HUES48 (cell line): Measurements from ENCODE around the gene RABL6.

Experiments
- H3K27ac ChIP-seq: one replicate; pipeline ENCODE4 v1.7.0; 2013; ENCODE audit warnings: low read depth, low read length, inconsistent platforms
- H3K27me3 ChIP-seq: 2 replicates; pipeline ENCODE4 v1.6.1; 2013; ENCODE audit warnings: mild to moderate bottlenecking, low read length; ENCODE audit not compliant: control insufficient read depth, insufficient read depth
- H3K36me3 ChIP-seq: 2 replicates; pipeline ENCODE4 v1.6.1; 2013; ENCODE audit warnings: low read length; ENCODE audit not compliant: control insufficient read depth, insufficient read depth
- H3K4me1 ChIP-seq: 2 replicates; pipeline ENCODE4 v1.6.1; 2013; ENCODE audit warnings: mild to moderate bottlenecking, low read length; ENCODE audit not compliant: control insufficient read depth, insufficient read depth
- H3K4me3 ChIP-seq: 2 replicates; pipeline ENCODE4 v1.5.1; 2013; ENCODE audit warnings: mild to moderate bottlenecking, low read depth, low read length
- H3K9ac ChIP-seq: 2 replicates; pipeline ENCODE4 v1.6.1; 2013; ENCODE audit warnings: mild to moderate bottlenecking, low read depth, low read length, moderate library complexity
- H3K9me3 ChIP-seq: 2 replicates; pipeline ENCODE4 v1.6.1; 2013; ENCODE audit warnings: low read length; ENCODE audit not compliant: control insufficient read depth, insufficient read depth

RABL6 gene

DNA sequence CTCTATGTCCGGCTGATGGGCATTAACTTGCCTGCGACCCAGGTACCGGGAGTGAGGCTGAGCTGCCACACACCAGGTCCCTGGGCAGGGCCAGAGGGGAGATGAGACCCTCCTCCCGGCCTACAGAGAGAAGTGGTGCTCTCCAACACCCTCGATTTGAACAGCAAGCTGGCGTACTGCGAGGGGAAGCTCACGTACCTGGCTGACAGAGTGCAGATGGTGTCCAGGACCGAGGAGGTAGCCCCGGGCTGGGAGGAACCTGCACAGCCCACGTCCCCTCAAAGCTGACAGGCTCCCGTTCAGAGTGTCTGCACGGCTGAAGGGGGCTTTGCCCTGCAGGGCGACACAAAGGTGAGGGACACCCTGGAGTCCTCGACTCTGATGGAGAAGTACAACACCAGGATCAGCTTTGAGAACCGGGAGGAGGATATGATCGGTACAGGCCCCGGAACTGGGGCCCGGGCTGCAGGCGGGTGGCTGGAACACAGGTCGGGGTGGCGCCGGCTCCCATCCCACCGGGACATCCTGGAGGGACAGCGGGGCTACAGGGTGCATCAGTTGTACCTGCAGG is 1.0 kb upstream of the RABL6 start:
- Histone ChIP-seq H3K27ac (no peak overlapping the region), H3K4me3 (peak overlapping the region; percentile 85), H3K36me3 (peaks cover 21% of the 10 kb centered on the region), H3K4me1 (peaks cover 9% of the 10 kb centered on the region; the same call in 1 of the 2 replicates), H3K9me3 (no peaks in the 10 kb centered on the region), H3K27me3 (peaks cover 6% of the 10 kb centered on the region; the same call in 1 of the 2 replicates), H3K9ac (no peak overlapping the region)

DNA sequence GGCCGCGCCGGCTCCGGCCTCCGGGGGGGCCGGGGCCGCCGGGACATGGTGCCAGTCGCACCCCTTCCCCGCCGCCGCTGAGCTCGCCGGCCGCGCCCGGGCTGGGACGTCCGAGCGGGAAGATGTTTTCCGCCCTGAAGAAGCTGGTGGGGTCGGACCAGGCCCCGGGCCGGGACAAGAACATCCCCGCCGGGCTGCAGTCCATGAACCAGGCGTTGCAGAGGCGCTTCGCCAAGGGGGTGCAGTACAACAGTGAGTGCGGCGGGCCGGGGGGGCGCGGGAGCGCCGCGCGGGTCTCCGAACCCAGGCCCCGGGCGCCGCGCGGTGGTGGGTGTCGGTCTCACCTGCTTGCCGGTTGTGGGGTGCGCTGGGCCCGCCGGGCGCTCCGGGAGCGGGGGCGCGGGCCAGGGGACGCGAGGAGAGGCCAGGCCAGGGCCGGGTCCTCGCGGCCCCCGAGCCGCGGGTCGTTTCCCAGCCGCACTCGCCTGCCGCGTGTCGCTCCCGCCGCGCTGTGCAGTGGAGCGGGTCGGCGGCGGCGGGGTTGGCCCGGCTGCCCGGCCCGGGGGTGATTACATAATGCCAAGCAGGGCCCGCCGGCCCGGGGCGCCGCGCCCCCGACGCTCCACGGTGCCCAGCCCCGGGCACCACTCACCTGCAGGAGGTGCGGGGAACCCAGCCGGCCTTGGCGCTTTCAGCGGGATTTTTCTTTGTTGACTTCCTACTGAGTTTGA is 492 bp downstream of the RABL6 start:
- H3K9me3 ChIP-seq, result no peaks in the 10 kb centered on the region
- peaks cover 31% of the 10 kb centered on the region for H3K36me3 ChIP-seq
- peak overlapping the region; percentile 89 for H3K27ac ChIP-seq
- H3K4me1 ChIP-seq, result peaks cover 9% of the 10 kb centered on the region; the same call in 1 of the 2 replicates
- no peaks in the 10 kb centered on the region for H3K27me3 ChIP-seq
- H3K9ac ChIP-seq, result peak overlapping the region; percentile 85
- peak overlapping the region; percentile 85 for H3K4me3 ChIP-seq

DNA sequence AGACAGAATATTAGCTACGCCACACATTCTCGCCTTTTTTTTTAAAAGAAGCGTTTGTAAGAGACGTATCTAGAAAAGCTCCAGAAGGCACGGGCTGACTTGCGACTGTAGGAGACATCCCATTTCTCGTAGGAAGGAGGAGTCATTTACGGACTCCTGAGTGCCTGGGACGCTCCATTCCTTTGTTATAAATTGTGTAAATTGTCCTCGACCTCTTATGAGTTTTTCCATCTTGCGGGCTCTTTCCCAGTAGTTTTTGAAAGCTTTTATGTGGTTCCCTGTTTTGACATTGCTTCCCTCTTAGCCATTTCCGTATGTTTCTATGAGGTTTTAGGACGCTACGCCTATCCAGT is 1.0 kb downstream of the RABL6 start:
- Histone ChIP-seq H3K36me3 (peaks cover 31% of the 10 kb centered on the region), H3K4me3 (peak overlapping the region; percentile 85), H3K27ac (peak overlapping the region; percentile 89), H3K4me1 (peaks cover 9% of the 10 kb centered on the region; the same call in 1 of the 2 replicates), H3K27me3 (no peaks in the 10 kb centered on the region), H3K9ac (peak overlapping the region; percentile 85), H3K9me3 (no peaks in the 10 kb centered on the region)

DNA sequence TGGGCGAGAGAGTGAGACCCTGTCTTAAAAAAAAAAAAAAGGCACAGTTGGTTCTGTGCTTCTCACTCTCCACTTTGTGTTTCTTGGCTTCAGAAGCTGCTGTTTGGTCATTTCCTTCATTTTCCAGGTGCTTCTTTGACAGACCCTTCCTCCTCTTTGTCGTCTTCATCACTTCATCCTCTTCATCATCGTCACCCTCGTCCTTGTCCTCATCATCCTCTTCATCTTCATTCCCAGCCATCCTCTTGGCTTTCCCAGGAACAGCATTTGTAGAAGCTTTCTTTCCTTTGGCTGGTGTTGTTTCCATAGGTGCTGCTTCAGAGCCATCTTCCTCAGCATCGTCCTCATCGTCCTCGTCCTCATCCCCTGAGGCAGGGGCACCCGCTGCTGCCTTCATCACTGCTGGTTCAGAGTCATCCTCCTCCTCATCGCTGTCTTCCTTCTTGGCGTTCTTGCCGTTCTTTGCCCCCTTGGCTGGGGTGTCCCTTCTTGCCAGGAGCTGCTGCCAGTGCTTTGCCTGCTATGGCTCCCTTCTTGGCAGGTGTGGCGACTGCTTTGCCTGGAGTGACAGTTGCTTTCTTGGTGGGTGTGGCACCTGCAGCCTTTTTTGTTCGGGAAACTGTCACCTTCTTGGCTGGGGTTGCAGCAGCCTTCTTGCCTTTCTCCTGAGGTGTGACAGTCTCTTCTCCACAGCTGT is 7.1 kb downstream of the RABL6 start:
- Histone ChIP-seq H3K27me3 (no peaks in the 10 kb centered on the region), H3K36me3 (peaks cover 39% of the 10 kb centered on the region), H3K9me3 (no peaks in the 10 kb centered on the region), H3K4me3 (no peak overlapping the region), H3K27ac (no peak overlapping the region), H3K4me1 (peaks cover 4% of the 10 kb centered on the region; the same call in 1 of the 2 replicates), H3K9ac (no peak overlapping the region)

DNA sequence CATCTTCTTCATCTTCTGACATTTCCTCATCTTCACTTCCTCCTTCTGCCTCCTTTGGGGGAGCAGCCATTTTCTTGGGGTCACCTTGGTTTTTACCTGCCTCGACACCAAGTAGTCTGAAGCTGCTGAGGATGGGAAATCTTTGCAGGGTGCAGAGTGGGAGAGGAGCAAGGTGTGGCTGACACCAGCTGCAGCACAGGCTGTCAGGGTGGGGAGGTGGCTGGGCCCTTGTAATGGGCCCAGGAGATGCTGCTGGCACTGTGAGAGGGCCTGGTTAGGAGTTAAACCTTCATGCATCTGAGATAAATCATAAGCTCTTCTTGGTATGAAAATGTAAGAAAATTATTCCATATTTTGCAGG is 7.7 kb downstream of the RABL6 start:
- H3K27me3 ChIP-seq, result no peaks in the 10 kb centered on the region
- peaks cover 35% of the 10 kb centered on the region for H3K36me3 ChIP-seq
- no peak overlapping the region for H3K4me3 ChIP-seq
- H3K27ac ChIP-seq, result no peak overlapping the region
- no peak overlapping the region for H3K9ac ChIP-seq
- no peaks in the 10 kb centered on the region for H3K4me1 ChIP-seq
- no peaks in the 10 kb centered on the region for H3K9me3 ChIP-seq

DNA sequence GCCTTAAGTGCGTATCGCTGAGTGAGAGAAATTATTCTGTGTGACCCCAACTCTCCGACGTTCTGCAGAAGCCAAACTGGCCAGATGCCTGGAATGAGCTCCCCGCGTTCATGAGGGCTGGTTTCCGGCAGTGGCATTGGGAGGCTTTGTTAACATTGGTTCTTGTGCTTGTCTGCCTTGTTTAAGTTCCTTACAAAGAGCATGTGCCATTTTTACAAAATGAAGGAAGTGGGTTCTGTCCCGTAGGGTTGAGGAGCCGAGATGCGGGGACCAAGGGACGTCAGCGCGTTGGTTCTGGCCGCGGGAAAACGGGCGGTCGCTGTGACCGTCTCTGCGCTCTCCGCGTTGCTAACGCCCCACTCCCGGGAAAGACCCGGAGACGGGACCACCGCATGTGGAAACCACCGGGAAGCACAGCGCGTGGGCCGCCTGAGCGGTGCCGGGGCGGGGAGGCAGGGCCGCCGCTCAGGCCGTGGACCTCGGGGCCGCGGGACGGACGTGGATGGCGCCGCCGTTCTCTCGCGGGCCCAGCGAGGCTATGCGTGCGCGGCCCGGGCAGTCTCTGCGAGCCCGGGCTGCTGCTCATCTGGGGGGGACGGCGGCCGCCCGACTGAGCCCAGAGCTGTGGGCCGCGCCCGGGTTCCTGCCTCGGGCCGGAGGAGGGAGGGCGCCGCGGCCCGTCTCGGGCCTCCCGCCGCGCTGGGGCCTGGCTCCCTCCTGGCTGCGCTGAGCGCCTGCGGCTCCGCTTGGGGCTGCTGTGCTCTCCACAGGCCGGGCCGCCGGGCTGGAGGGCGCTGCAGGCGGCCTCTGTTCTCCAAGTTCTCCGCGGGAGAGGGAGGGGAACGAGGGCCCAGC is 13.4 kb downstream of the RABL6 start:
- H3K27me3 ChIP-seq, result no peaks in the 10 kb centered on the region
- H3K36me3 ChIP-seq, result peaks cover 28% of the 10 kb centered on the region
- H3K9me3 ChIP-seq, result no peaks in the 10 kb centered on the region
- H3K27ac ChIP-seq, result no peak overlapping the region
- H3K9ac ChIP-seq, result no peak overlapping the region; the same call in 1 of the 2 replicates
- peak overlapping the region; percentile 64 for H3K4me3 ChIP-seq
- no peaks in the 10 kb centered on the region for H3K4me1 ChIP-seq

DNA sequence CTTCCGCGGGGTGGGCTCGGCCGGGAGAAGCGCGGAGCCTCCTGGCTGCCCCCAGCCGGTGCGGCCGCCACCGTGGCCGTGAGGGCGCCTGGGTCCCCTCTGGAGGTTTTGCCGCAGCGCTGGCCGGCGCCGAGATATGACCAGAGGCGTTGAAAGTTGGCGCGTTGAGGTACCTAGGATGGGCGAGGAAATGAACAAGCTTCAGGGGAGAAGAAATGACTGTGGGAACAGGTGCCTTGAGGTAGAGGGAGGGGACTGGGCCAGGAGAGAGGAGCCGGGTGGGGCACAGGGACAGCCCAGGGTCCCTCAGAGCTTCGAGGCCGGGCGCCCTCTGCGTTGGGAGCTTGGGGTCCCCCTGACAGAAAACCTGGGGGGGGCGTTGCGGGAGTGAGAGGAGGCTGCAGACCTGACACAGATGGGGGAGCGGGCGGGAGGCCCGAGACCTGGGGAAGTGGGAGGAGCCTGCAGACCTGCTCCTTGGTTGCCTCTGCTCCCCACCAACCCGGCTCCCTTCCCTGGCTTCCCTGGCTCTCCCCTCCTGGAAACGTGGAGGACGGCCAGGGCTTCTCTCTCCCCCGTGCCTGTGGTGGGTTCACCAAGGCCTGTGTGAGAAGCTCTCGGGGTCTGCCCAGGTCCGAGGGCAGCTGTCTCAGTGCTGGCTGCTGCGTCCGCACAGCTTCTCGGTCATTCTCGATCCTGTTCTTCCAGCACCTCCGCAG is 14.2 kb downstream of the RABL6 start:
- Histone ChIP-seq H3K36me3 (peaks cover 36% of the 10 kb centered on the region), H3K27me3 (no peaks in the 10 kb centered on the region), H3K9me3 (no peaks in the 10 kb centered on the region), H3K27ac (no peak overlapping the region), H3K4me1 (no peaks in the 10 kb centered on the region), H3K9ac (no peak overlapping the region), H3K4me3 (peak overlapping the region; percentile 64; the same call in 1 of the 2 replicates)

DNA sequence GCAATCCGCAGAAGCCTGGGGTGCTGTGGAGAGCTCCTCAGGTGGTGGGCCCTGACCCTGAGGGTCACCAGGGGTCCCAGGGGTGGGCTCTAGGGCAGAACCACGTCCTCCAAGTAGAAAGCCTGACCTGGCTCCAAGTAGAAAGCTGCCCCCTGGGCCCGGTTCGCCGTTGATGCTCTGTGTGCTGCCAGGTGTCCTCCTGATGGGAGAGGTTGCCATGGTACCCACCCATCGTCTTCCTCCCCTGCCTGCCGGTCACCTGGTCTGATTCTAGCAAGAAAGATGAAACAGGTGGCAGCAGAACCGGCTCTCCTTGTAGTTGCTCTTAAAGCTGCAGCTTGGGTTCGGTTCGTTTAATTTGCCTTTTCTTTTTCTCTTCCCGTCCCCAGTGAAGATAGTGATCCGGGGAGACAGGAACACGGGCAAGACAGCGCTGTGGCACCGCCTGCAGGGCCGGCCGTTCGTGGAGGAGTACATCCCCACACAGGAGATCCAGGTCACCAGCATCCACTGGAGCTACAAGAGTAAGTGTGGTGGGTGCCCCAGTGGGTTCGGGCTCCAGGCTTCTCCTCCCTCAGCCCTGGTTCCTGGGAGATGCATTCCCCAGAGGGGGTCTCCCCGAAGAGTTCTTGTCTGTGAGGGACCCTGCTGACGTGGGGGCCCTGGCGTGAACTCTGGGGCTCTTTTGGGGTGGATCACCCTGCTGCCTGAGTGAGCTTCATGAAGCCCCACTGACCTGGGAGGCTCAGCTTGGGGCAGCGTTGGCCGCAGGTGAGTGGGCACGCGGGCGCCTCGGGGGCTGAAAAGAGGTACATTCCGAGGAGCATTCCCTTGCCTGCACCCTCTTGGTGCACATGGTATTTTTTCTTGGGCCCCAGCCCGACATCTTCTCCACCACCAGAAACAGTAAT is 15.6 kb downstream of the RABL6 start:
- no peaks in the 10 kb centered on the region for H3K9me3 ChIP-seq
- no peaks in the 10 kb centered on the region for H3K4me1 ChIP-seq
- no peak overlapping the region for H3K9ac ChIP-seq
- H3K27me3 ChIP-seq, result no peaks in the 10 kb centered on the region
- H3K4me3 ChIP-seq, result no peak overlapping the region
- H3K27ac ChIP-seq, result no peak overlapping the region
- peaks cover 47% of the 10 kb centered on the region for H3K36me3 ChIP-seq

DNA sequence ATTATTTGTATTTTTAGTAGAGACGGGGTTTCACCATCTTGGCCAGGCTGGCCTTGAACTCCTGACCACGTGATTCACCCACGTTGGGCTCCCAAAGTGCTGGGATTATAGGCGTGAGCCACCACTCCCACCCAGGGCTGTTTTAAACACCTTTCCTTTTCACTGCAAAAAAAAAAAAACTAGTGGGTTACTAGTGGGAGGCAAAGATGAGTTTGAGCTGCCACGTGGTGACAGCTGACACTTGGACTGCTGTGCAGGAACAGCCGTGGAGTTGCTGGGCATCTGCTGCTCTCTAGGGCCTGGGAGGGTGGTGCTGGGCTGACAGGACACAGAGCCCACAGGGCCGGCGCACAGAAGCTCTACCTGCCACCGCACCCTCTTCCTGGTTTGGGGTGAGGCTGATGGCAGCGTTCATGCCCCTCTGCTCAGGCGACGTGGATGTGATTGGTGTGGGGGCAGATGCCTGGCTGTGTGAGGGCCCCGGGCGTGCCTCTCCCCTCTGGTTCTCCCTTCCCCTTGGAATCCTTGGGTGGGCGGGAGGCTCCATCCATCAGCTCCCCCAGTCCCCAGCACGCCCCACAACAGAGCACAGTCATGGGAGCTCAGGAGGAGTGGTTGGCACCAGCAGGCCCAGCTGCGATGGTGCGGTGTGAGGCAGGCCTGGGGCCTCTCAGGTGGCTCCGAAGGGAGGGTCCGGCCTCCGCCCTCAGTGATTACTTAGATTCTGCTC is 16.9 kb downstream of the RABL6 start:
- Histone ChIP-seq H3K27me3 (no peaks in the 10 kb centered on the region), H3K4me1 (no peaks in the 10 kb centered on the region), H3K9ac (no peak overlapping the region), H3K4me3 (no peak overlapping the region), H3K36me3 (peaks cover 60% of the 10 kb centered on the region), H3K27ac (no peak overlapping the region), H3K9me3 (no peaks in the 10 kb centered on the region)
